ENCODE data around the gene SLC16A4.
"Not testable (repeated sequence)": the region's sequence is repeated elsewhere in the genome, so short reads cannot be mapped to it uniquely, and the experiment has no call there.

SLC16A4 gene

GRCh38 chr1:110409316-110409715, 18.5 kb upstream of the SLC16A4 start:
- no peak for DNase-seq (ENCODE audit: low spot score)

- DNase-seq (ENCODE audit: low spot score) = no peak
Observed at GRCh38 chr1:110408488-110408887, 17.7 kb upstream of the SLC16A4 start.

- DNase-seq (ENCODE audit: low spot score) = peak; percentile 92
Observed at GRCh38 chr1:110407260-110408210, 16.7 kb upstream of the SLC16A4 start, which contains the start of gene LAMTOR5. LAMTOR5 (minus strand) TSS chr1:110407694; CDS start chr1:110407620, 74 bp downstream.

DNA sequence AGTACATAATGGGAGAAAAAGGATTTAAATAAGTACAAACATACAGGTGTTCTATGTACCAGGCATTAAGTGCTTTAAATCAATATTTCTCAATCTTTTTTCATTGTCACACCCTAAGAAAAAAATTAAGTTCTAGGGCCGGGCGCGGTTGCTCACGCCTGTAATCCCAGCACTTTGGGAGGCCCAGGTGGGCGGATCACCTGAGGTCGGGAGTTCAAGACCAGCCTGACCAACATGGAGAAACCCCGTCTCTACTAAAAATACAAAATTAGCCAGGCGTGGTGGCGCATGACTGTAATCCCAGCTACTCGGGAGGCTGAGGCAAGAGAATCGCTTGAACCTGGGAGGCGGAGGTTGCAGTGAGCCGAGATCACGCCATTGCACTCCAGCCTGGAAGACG, 15.6 kb upstream of the SLC16A4 start:
- DNase-seq (ENCODE audit: low spot score) = not testable (repeated sequence)

DNA sequence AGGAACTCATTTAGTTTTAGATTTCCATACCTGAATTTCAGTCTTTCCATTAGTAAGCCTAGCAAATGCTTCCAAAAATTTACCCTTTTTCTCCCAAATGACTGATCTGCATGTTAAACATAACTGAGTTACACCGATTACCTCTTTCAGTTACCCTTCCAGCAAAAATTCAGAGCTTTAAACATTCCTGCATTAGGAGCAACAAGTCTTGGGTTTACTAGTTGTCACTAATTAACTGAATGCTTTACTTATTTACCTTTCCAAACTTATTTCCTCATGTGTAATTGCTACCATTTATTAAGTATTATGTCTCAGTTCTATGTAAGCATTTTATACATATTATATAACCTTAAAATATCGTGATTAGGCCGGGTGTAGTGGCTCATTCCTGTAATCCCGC, 13.6 kb upstream of the SLC16A4 start:
- no peak for DNase-seq (ENCODE audit: low spot score)

DNA sequence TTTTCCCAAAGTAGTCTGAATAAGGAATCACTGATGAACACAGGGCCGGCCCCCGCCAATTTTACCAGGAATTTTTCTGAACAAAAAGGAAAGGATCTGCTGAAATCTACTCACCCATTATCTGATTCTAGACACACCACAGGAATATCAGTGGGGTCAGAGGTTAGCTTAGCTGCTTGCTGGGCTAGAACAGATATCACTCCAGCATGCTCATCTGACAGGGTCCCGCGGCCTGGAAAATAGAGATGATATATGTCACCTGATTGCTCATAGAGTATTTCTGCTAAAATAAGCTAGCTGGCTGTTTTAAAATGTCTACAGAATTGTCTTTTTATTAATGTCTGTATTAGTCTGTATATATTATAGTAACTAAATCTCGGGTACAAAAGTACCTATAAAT, 13.0 kb upstream of the SLC16A4 start:
- DNase-seq (ENCODE audit: low spot score) = no peak

DNA sequence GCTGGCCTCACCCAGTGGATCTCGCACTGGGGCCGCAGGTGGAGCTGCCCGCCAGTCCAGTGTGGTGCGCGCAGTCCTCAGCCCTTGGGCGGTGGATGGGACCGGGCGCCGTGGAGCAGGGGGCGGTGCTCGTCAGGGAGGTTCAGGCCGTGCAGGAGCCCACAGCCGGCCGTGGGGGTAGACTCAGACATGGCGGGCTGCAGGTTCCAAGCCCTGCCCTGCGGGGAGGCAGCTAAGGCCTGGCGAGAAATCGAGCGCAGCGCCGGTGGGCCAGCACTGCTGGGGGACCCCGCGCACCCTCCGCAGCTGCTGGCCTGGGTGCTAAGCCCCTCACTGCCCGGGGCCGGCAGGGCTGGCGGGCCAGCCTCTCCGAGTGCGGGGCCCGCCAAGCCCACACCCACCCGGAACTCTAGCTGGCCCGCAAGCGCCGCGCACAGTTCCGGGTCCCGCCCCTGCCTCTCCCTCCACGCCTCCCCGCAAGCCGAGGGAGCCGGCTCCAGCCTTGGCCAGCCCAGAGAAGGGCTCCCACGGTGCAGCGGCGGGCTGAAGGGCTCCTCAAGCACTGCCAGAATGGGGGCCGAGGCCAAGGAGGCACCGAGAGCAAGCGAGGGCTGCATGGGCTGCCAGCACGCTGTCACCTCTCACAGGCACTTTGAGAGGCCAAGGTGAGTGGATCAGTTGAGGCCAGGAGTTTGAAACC, 5.6 kb upstream of the SLC16A4 start:
- DNase-seq (ENCODE audit: low spot score) = not testable (repeated sequence)

- DNase-seq (ENCODE audit: low spot score) = no peak
Observed at GRCh38 chr1:110394493-110394820, 3.6 kb upstream of the SLC16A4 start.

GRCh38 chr1:110393691-110394492, 3.1 kb upstream of the SLC16A4 start:
- DNase-seq (ENCODE audit: low spot score) = no peak

DNA sequence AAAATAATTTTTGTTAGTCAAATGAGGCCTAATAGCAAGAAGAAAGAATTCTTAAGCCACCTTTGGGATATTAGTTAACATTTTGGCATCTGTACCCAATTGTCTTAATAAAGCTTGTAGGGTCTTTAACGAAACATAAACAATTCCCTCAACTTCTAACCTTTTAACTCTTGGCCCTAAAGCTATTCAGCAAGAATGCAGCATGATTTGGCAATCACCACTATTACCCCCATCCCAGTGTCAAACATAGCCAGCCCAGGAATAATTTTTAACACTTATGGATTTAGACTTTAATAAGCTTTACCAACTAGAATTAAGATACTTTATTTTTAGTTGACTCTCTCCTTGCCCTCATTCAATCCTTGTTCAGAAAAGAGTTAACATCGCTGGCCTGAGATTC, 2.5 kb upstream of the SLC16A4 start:
- no peak for DNase-seq (ENCODE audit: low spot score)

DNA sequence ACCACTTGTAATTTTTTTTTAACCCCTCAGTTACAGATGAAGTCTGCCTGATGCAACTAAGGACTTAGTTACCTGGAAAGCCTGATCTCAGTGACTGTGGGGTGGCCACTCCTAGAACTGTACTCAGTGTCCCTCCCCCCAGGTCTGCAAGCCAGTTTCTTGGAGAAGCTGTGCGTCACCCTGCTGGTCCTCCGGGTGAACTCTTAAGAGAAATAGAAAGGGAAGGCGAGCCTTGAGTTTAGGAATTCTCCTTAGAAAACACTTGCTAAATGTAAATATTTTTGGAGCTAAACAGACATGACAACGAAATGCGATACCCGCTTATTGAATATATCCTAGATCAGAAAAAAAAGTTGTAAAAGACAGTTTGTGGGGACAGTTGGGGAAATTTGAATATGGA, 730 bp downstream of the SLC16A4 start:
- no peak for DNase-seq (ENCODE audit: low spot score)

DNA sequence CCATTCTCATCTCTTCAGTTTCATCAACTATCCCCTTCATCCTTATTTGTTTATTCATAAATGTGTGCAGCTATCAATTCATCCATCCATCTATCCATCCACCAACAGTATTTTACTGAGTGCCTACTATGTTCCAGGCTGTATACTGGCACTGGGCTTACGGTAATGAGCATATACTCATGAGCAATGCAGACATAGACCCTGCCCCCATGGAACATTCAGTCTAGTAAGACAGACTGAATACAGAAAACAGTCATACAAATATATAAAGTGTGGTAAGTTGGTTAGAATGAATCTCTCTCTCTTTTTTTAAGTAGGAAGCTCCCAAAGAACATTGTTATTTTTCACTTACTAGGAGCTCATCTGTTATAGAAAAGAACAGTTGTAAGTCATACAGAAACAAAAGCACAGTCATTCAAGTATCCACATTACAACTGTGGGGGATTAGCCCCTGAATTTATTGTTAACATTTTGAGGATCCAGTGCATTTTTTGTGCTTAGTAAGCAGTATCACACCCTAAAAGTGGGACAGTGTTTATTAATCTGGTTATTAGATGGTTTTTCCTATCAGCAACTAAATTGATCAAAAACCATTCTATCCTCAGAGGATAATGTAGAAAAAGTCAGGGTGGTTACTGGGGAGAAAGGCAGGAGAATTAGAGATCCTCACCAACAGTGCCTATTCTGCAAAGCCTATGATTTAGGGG, 3.6 kb downstream of the SLC16A4 start:
- DNase-seq (ENCODE audit: low spot score) = no peak

GRCh38 chr1:110385369-110385768, 5.5 kb downstream of the SLC16A4 start:
- no peak for DNase-seq (ENCODE audit: low spot score)

- DNase-seq (ENCODE audit: low spot score) = no peak
Observed at GRCh38 chr1:110384581-110385321, 6.1 kb downstream of the SLC16A4 start.

GRCh38 chr1:110383251-110383990, 7.4 kb downstream of the SLC16A4 start:
- DNase-seq (ENCODE audit: low spot score) = no peak

DNA sequence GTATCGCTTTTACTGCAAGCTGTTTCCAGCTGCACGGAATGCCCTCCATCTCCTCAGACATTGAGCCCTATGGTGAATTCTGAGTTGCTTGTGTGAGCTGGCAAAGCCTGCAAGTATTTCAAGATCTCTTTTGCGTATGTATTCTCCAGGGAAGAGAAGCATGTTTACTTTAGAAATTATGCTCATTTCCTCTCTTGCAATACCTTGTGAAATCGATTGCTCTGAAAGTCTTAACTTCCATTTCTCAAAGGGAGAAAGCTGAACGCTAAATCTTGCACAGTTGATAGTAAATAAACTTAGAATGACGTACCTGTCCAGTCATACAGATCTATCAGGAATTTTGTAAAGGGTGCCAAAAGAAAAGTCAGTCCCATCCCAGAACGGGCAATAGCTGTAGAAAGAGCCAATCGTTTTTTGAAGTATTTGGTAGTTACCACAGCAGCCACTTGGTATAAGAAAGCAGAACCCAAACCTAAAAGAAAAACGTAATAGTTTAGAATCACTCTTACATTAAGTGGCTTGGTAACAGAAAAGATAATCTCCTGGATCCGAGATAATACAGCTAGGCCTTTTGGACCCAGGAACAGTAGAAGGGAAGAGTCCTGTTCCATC, 10.0 kb downstream of the SLC16A4 start:
- no peak for DNase-seq (ENCODE audit: low spot score)

DNA sequence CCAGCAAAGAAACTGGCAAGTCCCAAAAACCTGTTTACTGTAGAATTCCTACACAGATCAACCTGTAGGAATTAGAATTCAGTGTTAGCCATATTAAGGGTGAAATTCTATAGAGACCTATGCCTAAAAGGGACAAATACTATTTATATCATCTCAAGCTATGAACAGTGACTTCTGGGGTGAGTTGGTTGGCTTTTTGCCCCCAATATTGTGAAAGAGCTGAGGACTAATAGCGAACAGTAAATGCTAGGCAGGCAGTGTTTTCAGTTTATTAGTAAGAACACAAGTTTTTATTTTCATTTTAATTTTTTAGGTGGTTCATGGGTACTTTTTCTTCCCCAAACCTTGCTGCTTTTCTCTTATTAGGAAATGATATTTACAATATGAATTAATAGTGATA, 15.3 kb downstream of the SLC16A4 start:
- no peak for DNase-seq (ENCODE audit: low spot score)

GRCh38 chr1:110370827-110371226, 20.0 kb downstream of the SLC16A4 start:
- no peak for DNase-seq (ENCODE audit: low spot score)

DNA sequence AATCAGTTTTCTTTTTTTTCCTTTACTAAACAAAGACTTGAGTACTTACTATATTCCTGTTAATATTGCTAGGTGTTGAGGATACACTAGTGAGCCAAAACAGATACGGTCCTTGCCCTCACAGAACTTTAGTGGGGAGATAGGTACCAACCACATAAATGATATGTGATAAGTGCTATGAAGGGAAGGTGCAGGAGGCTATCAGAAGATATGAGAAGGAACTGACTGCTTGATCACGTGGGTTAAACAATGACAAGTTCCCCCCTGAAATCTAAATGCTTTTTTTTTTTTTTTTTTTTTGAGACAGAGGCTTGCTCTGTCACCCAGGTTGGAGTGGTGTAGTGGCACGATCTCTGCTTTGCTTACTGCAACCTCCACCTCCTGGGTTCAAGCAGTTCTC, 26.6 kb downstream of the SLC16A4 start:
- no peak for DNase-seq (ENCODE audit: low spot score)

GRCh38 chr1:110361856-110362255, 29.0 kb downstream of the SLC16A4 start:
- no peak for DNase-seq (ENCODE audit: low spot score)
